ENCODE data around the gene NSDHL. TPM values are rescaled to one million over a fixed set of nuclear protein-coding genes. Genes with fewer than 3 reads are reported as not detected.

The NSDHL gene
- total RNA-seq, 1 experiment from 2014 or later, result 31.6 TPM

- Histone ChIP-seq H3K14ac (ENCODE audit: insufficient read depth, low read length) (no peak overlapping the region), H3K9me3 (ENCODE audit: control insufficient read depth, low read depth, low read length) (peaks cover 22% of the 10 kb centered on the region), H4K8ac (replicated peaks; ENCODE audit: insufficient read length, low read depth, low read length) (no peak overlapping the region), H3K79me2 (ENCODE audit: insufficient read depth, low read length) (no peaks in the 10 kb centered on the region), H2AFZ (ENCODE audit: low read length) (no peak overlapping the region), H2BK15ac (ENCODE audit: low read depth, low read length) (no peak overlapping the region), H3K18ac (ENCODE audit: insufficient read length, low read depth, low read length) (no peak overlapping the region), H3K27ac (ENCODE audit: insufficient read length, low read depth, low read length) (no peak overlapping the region), H2BK12ac (ENCODE audit: insufficient read length, low read depth, low read length) (no peak overlapping the region), H3K27me3 (ENCODE audit: insufficient read depth, low read length) (no peaks in the 10 kb centered on the region), H4K20me1 (ENCODE audit: control insufficient read depth, insufficient read depth, insufficient read length) (no peaks in the 10 kb centered on the region), H2BK20ac (ENCODE audit: low read depth, low read length, poor library complexity, severe bottlenecking) (no peak overlapping the region), H3K9ac (ENCODE audit: extremely low read depth, insufficient read length, low read length) (no peak overlapping the region), H2BK5ac (ENCODE audit: insufficient read length, low read length) (no peak overlapping the region), H4K91ac (ENCODE audit: insufficient read length, low read depth, low read length) (no peak overlapping the region), H3K23ac (ENCODE audit: insufficient read length, low read depth, low read length) (no peak overlapping the region), H4K5ac (ENCODE audit: insufficient read length, low read depth, low read length) (no peak overlapping the region), H3K4ac (ENCODE audit: low read depth, low read length) (no peak overlapping the region), H3T11ph (ENCODE audit: low read length) (no peak overlapping the region), H2AK5ac (ENCODE audit: insufficient read length, low read length) (no peak overlapping the region), H3K4me1 (ENCODE audit: insufficient read depth, low read length) (no peaks in the 10 kb centered on the region), H3K79me1 (ENCODE audit: insufficient read depth, low read depth, low read length, poor library complexity, severe bottlenecking) (no peaks in the 10 kb centered on the region), H3K56ac (ENCODE audit: insufficient read length, low read depth, low read length) (no peak overlapping the region), H3K4me2 (ENCODE audit: insufficient read depth, insufficient read length, low read length) (no peak overlapping the region), H2BK120ac (ENCODE audit: low read depth, low read length, poor library complexity, severe bottlenecking) (no peak overlapping the region), H3K23me2 (ENCODE audit: insufficient read length, low read depth, low read length, poor library complexity, severe bottlenecking) (no peaks in the 10 kb centered on the region)
- no CpG with 5 or more reads among the region's 1 CpG for WGBS (ENCODE audit: extremely low coverage, insufficient read length, low lambda C conversion rate)
- H3K36me3 Mint-ChIP-seq (ENCODE audit: insufficient read depth in 1 of 3, low read depth in 3 of 3), result no peaks in the 10 kb centered on the region; a peak in 1 of 7 replicates
- no peaks in the 10 kb centered on the region for H3K4me1 Mint-ChIP-seq
- H3K4me3 Mint-ChIP-seq, result no peak overlapping the region
- no peak overlapping the region for H3K27ac Mint-ChIP-seq
- TF ChIP-seq CTCF (conservative IDR thresholded peaks at IDR 0.05), result no peak
- H3K9me3 Mint-ChIP-seq, result peaks cover 72 to 78% of the 10 kb centered on the region in 2 experiments
- peaks cover 23% of the 10 kb centered on the region for H3K27me3 Mint-ChIP-seq (ENCODE audit: low read depth)
- DNase-seq, result no peak
Observed at GRCh38 chrX:152798945-152799344, 31.9 kb upstream of the NSDHL start.

Measured in H9 (cell line).